ENCODE data around the gene CCDC27.

CCDC27 gene

DNA sequence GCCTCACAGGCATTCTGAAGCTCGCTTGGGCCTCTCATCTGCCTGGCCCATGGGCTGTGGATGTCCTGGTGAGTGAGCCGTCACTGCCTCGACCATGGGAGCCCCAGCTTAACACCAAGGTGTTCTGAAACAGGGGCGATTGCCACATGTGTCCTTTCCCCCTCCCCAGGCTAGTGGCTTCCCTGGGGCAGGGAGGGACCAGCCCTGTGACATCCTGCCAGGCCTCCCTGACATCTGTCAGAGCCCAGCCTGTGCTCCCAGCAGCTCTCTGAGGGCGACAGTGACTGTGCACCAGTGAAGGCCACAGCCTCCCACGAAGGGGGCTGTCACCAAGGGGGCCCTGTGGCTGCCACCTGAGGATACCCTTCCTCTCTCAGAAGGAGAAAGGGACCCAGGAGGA is 35.9 kb upstream of the CCDC27 start:
- DNase-seq, result no peak
- Histone ChIP-seq H3K27ac (no peak overlapping the region), H3K4me3 (ENCODE audit: low read depth, low read length) (no peak overlapping the region), H3K27me3 (replicated peaks) (peaks cover 9% of the 10 kb centered on the region), H3K36me3 (replicated peaks) (no peaks in the 10 kb centered on the region)
- in situ Hi-C loops (cut with HindIII; ENCODE audit: low pct_ligation_motif_present, low sequenced_read_pairs), result no loop called here
- TF ChIP-seq, protein P1, sequence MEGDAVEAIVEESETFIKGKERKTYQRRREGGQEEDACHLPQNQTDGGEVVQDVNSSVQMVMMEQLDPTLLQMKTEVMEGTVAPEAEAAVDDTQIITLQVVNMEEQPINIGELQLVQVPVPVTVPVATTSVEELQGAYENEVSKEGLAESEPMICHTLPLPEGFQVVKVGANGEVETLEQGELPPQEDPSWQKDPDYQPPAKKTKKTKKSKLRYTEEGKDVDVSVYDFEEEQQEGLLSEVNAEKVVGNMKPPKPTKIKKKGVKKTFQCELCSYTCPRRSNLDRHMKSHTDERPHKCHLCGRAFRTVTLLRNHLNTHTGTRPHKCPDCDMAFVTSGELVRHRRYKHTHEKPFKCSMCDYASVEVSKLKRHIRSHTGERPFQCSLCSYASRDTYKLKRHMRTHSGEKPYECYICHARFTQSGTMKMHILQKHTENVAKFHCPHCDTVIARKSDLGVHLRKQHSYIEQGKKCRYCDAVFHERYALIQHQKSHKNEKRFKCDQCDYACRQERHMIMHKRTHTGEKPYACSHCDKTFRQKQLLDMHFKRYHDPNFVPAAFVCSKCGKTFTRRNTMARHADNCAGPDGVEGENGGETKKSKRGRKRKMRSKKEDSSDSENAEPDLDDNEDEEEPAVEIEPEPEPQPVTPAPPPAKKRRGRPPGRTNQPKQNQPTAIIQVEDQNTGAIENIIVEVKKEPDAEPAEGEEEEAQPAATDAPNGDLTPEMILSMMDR (IDR thresholded peaks at IDR 0.05; ENCODE audit: low read depth, low read length, missing control alignments), result no peak

DNA sequence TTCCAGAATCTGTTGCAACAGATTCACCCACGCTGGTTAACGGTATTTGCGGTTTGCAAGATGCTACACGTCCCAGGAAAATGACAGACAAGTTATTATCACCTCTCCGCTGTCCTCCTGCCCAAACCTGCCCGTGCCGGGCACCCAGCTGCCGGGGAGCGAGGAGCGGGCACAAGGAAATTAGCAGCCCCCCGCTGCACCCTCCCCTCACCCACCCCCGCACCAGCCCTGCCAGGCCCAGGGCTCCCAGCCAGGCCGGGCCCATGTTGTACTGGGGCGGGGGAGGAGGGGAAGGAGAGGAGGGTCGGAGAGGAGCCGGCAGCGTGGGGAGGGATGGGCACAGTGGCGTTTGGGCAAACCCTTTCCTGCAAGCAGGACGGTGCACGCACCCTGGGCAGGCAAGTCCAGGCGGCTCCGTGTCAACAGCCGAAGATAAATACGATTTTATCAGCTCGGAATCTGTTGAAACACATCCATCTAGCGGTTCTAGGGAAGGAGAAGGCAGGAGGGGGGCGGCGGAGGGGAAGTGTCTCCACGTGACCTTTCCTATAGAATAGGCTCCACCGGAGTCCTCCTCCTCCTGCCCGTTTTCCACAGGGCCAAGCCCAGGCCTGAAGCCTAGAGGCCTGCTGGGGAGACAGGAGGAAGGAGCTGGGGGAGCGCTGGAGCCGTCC is 35.1 kb upstream of the CCDC27 start:
- in situ Hi-C loops (cut with HindIII; ENCODE audit: low pct_ligation_motif_present, low sequenced_read_pairs), result no loop called here
- TF ChIP-seq, protein P1 (IDR thresholded peaks at IDR 0.05; ENCODE audit: low read depth, low read length, missing control alignments), result no peak
- peaks cover 2% of the 10 kb centered on the region for H3K27me3 ChIP-seq (replicated peaks)
- H3K36me3 ChIP-seq (replicated peaks), result no peaks in the 10 kb centered on the region
- H3K27ac ChIP-seq, result no peak overlapping the region
- no peak overlapping the region for H3K4me3 ChIP-seq (ENCODE audit: low read depth, low read length)
- no peak for DNase-seq

DNA sequence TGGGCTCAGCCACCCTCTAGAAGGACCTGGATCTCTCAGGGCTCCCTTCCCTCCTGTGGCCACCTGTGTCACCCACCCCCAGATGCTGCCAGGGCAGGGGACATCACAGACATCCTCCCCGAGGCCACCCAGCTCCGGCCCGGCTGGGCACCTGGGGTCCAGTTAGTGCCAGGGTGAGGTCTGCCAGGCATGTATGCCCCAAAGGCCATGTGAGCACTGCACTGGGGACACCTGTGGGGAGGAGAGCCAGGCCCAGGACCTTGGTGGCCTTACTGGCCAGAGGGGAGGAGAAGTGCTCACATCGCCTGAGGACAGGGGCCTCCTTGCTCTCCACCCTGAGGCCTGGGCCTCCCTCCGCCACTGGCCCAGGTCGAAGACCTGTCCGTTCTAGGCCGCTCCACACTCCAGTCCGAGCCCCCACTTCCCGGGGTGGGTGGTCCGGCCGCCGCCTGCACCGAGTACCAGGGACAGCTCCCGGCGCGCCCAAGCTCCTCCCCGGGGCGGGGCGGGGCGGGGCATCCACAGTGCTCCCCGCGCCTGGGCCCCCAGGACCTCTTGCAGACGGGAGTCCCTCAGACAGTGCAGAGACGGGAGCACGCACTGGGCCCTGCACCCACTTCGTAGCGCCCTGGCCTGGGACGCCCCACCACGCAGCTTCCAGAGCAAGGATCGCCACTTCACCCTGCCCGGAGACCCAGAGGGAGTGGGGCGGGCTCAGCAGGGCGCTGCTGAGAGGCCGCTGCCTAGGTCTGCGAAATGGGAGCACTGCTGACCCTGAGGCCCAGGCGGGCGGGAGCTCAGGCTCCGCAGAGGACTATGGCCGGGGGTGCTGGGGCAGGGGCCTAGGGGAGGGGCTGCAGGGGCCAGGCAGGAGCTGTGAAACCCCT is 34.3 kb upstream of the CCDC27 start:
- no peak for DNase-seq
- no peaks in the 10 kb centered on the region for H3K27me3 ChIP-seq (replicated peaks)
- no peak overlapping the region for H3K27ac ChIP-seq
- in situ Hi-C loops (cut with HindIII; ENCODE audit: low pct_ligation_motif_present, low sequenced_read_pairs), result no loop called here
- no peaks in the 10 kb centered on the region for H3K36me3 ChIP-seq (replicated peaks)
- no peak overlapping the region for H3K4me3 ChIP-seq (ENCODE audit: low read depth, low read length)
- TF ChIP-seq, protein P1 (IDR thresholded peaks at IDR 0.05; ENCODE audit: low read depth, low read length, missing control alignments), result no peak

DNA sequence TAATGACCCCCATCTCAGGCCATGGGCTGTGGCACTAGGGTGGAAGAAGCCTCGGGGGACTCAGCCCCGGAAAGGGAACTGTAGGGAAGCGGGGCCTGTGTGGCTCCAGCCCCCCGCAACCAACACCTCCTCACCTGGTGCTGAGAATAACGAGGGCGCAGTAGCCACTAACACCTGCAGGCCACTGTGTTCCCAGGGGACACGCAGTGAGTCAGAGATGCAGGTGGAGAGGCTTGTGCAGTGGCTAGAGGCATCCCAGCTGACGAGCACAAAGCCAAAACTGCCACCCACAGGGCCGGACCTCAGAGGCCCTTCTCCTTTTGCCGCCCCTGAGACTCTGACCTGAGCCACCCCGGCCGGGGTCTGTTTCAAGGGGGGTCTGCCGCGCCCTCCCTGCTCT is 33.5 kb upstream of the CCDC27 start:
- Histone ChIP-seq H3K27ac (no peak overlapping the region), H3K27me3 (replicated peaks) (no peaks in the 10 kb centered on the region), H3K4me3 (ENCODE audit: low read depth, low read length) (no peak overlapping the region), H3K36me3 (replicated peaks) (no peaks in the 10 kb centered on the region)
- TF ChIP-seq, protein P1 (IDR thresholded peaks at IDR 0.05; ENCODE audit: low read depth, low read length, missing control alignments), result no peak
- in situ Hi-C loops (cut with HindIII; ENCODE audit: low pct_ligation_motif_present, low sequenced_read_pairs), result no loop called here
- no peak for DNase-seq

DNA sequence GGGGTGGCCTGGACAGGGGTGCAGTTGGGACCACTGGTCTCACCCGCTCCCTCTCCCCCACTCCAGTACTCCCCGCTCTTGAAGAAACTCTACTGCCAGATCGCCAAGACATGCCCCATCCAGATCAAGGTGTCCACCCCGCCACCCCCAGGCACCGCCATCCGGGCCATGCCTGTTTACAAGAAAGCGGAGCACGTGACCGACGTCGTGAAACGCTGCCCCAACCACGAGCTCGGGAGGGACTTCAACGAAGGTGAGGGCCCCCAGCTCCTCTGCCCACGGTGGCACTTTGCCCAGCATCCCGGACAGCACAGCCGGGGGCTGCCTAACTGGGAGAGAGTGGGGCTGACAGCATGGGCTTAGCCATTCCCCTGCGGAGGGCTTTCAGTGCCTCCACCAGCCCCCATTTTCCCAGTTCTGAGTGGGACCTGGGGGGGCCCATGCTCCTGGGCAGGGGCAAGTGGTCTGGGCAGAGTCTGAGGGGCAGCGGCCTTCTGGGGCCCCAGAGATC is 30.2 kb upstream of the CCDC27 start:
- H3K4me3 ChIP-seq (ENCODE audit: low read depth, low read length), result no peak overlapping the region
- TF ChIP-seq, protein P1 (IDR thresholded peaks at IDR 0.05; ENCODE audit: low read depth, low read length, missing control alignments), result no peak
- DNase-seq, result no peak
- H3K27me3 ChIP-seq (replicated peaks), result no peaks in the 10 kb centered on the region
- H3K36me3 ChIP-seq (replicated peaks), result no peaks in the 10 kb centered on the region
- no peak overlapping the region for H3K27ac ChIP-seq
- in situ Hi-C loops (cut with HindIII; ENCODE audit: low pct_ligation_motif_present, low sequenced_read_pairs), result no loop called here

Data from brain microvascular endothelial cell (primary cell).